MCF 10A (cell line): ENCODE measurements around the gene IL17RC. TPM values are rescaled to one million over a fixed set of nuclear protein-coding genes. Genes with fewer than 3 reads are reported as not detected.

Experiments used
- BruUV-seq: library from RNA; stranded (reverse); fragments of 400-500 nt; replicated peaks from 2 replicates; lab custom pipeline; 2021; lab: Mats Ljungman, UMichigan
- CTCF ChIA-PET: fragments of 300-600 bp; sonication (Branson Sonifier 250); formaldehyde crosslinking; extraction: SDS; loops from one replicate; lab custom pipeline; 2021; ENCODE audit warnings: antibody characterized with exemption, inconsistent platforms; lab: Yijun Ruan, JAX
- POLR2A ChIA-PET: fragments of 300-600, 350-650 bp; sonication (Branson Sonifier 250); formaldehyde crosslinking; extraction: SDS; loops from one replicate; lab custom pipeline; 2020; ENCODE audit warnings: antibody characterized with exemption, inconsistent platforms; lab: Yijun Ruan, JAX
- DNase-seq: peaks from one replicate; pipeline ENCODE4 v3.0.0-alpha.2; 2018; ENCODE audit not compliant: unreplicated experiment
- H3K27ac Mint-ChIP-seq: one replicate; pipeline ENCODE4 v1.8.0; 2022; ENCODE audit warnings: mild to moderate bottlenecking, low read depth, mixed read lengths; ENCODE audit not compliant: unreplicated experiment
- H3K27me3 Mint-ChIP-seq: one replicate; pipeline ENCODE4 v1.8.0; 2022; ENCODE audit warnings: mixed read lengths; ENCODE audit not compliant: insufficient read depth, unreplicated experiment
- H3K36me3 Mint-ChIP-seq: one replicate; pipeline ENCODE4 v1.8.0; 2022; ENCODE audit warnings: mild to moderate bottlenecking, moderate library complexity, mixed read lengths; ENCODE audit not compliant: insufficient read depth, unreplicated experiment
- H3K4me1 Mint-ChIP-seq: one replicate; pipeline ENCODE4 v1.8.0; 2022; ENCODE audit warnings: mixed read lengths; ENCODE audit not compliant: insufficient read depth, unreplicated experiment
- H3K4me3 Mint-ChIP-seq: one replicate; pipeline ENCODE4 v1.8.0; 2022; ENCODE audit warnings: mild to moderate bottlenecking, moderate library complexity, mixed read lengths; ENCODE audit not compliant: unreplicated experiment
- H3K9me3 Mint-ChIP-seq: one replicate; pipeline ENCODE4 v1.8.0; 2022; ENCODE audit warnings: mixed read lengths; ENCODE audit not compliant: unreplicated experiment
- CTCF ChIP-seq: fragments of 200-600 bp; IDR thresholded peaks from one replicate; pipeline ENCODE4 v1.8.0; 2022; ENCODE audit warnings: antibody characterized with exemption, mild to moderate bottlenecking; ENCODE audit not compliant: unreplicated experiment
- intact Hi-C: fragments of 100-400 bp; cut with micrococcal nuclease; formaldehyde crosslinking; loops from 2 replicates; pipeline ENCODE4 v1.14.1; 2022
- total RNA-seq: library from RNA; stranded (reverse); gene quantifications from 2 replicates; pipeline ENCODE4 v1.2.3, GENCODE V29; 2022

Gene IL17RC
- total RNA-seq, 1 experiment from 2014 or later, result 25.7 TPM

DNA sequence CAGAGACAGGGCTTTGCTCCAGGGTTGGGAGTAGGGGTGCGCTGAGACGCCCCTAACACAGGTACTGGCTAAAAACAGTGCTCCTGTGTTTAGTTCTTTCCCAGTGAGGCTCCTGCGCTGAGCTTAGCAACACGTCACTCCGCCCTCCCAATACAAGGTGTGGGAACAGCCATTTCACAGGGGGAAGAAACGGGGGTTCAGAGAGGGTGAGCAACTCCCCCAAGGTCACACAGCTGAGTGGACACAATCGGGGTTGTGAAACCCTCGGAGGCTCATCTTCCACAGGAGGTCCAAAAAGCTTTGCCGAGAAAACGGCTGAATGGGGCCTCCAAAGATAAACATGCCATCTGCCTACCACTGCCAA lies 34.7 kb downstream of the IL17RC start:
- CTCF ChIA-PET, result interaction anchor here (0.7 kb wide), 1 partner anchor 12 kb away, joined by 4 read pairs; no protein-coding TSS in a partner anchor

GRCh38 chr3:9951962-9952805 lies 35.3 kb downstream of the IL17RC start, which contains the start of gene PRRT3:
PRRT3 (minus strand) TSS chr3:9952408; CDS start chr3:9950115, 2,293 bp downstream.
- Mint-ChIP-seq H3K4me1 (no peaks in the 10 kb centered on the region), H3K27ac (no peak within 1 kb of the TSS), H3K27me3 (no peaks in the 10 kb centered on the region), H3K9me3 (no peaks in the 10 kb centered on the region), H3K36me3 (no peaks in the 10 kb centered on the region), H3K4me3 (peak within 1 kb of the TSS; percentile 55)
- intact Hi-C loops, result no loop called here
- POLR2A ChIA-PET, result interaction anchor here (0.6 to 1.2 kb wide), 3 partner anchors 18 to 64 kb away, joined by 3 read pairs; partner anchors contain the start of genes CRELD1 and IL17RC
- no TSS peak for BruUV-seq
- no peak for TF ChIP-seq CTCF
- CTCF ChIA-PET, result interaction anchor here (0.7 kb wide), 2 partner anchors 9 to 126 kb away, joined by 4 to 6 read pairs; no protein-coding TSS in a partner anchor
- peak; percentile 23 for DNase-seq

More for the DNA sequence above, 34.7 kb downstream of the IL17RC start:
- BruUV-seq, result no TSS peak
- Mint-ChIP-seq H3K27me3 (no peaks in the 10 kb centered on the region), H3K4me3 (peak overlapping the region; percentile 50), H3K27ac (no peak overlapping the region), H3K4me1 (no peaks in the 10 kb centered on the region), H3K9me3 (no peaks in the 10 kb centered on the region), H3K36me3 (no peaks in the 10 kb centered on the region)
- DNase-seq, result no peak
- TF ChIP-seq CTCF, result no peak
- POLR2A ChIA-PET, result interaction anchor here (0.6 to 1.2 kb wide), 3 partner anchors 18 to 65 kb away, joined by 3 read pairs; partner anchors contain the start of genes CRELD1 and IL17RC
- intact Hi-C loops, result no loop called here

DNA sequence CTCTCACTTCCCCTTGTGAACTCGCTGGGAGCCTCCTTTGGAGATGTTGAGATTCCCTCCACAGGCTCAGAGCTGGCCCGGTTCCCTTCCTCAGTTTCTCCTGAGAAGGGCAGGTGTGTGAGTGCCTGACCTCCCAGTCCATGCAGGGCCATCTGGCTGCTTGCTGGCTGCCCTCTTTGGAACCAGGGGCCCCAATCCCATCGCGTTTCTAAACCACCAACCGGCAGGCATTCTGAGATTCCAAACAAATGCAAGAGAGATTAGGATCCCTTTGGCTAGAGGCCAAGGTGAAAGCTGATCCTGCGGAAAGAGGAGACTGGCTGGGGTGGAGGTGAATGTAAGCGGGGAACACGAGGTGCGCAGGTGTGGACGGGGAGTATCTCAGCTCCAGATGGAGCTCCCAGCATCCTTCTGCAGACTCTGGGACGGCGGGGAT lies 38.2 kb downstream of the IL17RC start:
- Mint-ChIP-seq H3K27ac (no peak overlapping the region), H3K36me3 (no peaks in the 10 kb centered on the region), H3K9me3 (no peaks in the 10 kb centered on the region), H3K4me1 (no peaks in the 10 kb centered on the region), H3K27me3 (no peaks in the 10 kb centered on the region), H3K4me3 (no peak overlapping the region)
- ChIA-PET POLR2A (interaction anchor here (0.7 to 2.5 kb wide), 6 partner anchors 8 to 109 kb away, joined by 3 to 8 read pairs (median 4); no protein-coding TSS in a partner anchor), CTCF (interaction anchor here (0.5 to 2.4 kb wide), 6 partner anchors 9 to 110 kb away, joined by 3 to 6 read pairs (median 4); no protein-coding TSS in a partner anchor)
- intact Hi-C loops, result loop anchor here (5.0 kb wide), 1 partner anchor 37 kb away; no protein-coding TSS in a partner anchor
- BruUV-seq, result no TSS peak
- no peak for TF ChIP-seq CTCF
- no peak for DNase-seq
